Esophagus muscularis mucosa (tissue), 3 donors: ENCODE data around the gene SLC6A11.

ENCODE experiments used
- CTCF ChIP-seq, 3 experiments: fragments of 200-600 bp in 2 of 3; fragments of 450-650 bp in 1 of 3; sonication (generic) in 2 of 3; IDR thresholded peaks; one replicate each; pipeline ENCODE4 v1.5.1; 2017 to 2019; ENCODE audit warnings: antibody characterized with exemption in 3 of 3, mild to moderate bottlenecking in 2 of 3, moderate library complexity in 1 of 3
- POLR2A ChIP-seq: fragments of 450-650 bp; IDR thresholded peaks from one replicate; pipeline ENCODE4 v1.6.1; 2017; ENCODE audit warnings: antibody characterized with exemption, moderate library complexity, mild to moderate bottlenecking, low read depth
- POLR2AphosphoS5 ChIP-seq, 2 donors: sonication (generic); formaldehyde crosslinking; IDR thresholded peaks; one replicate each; pipeline ENCODE4 v1.6.1; 2017; ENCODE audit warnings: antibody characterized with exemption in 2 of 2

- TF ChIP-seq POLR2AphosphoS5 (IDR thresholded peaks at IDR 0.05) (no peak), CTCF (IDR thresholded peaks at IDR 0.05) (no peak), POLR2A (no peak)
Measured at GRCh38 chr3:10925436-10926255, 109.6 kb downstream of the SLC6A11 start.
